Embryonic facial prominence (tissue), 1 donor: Measurements from ENCODE around the gene PRRX1.

Experiments used
- DNase-seq: peaks from one replicate; pipeline ENCODE4 v3.0.0-alpha.2; 2016; ENCODE audit errors: extremely low spot score

Gene PRRX1

DNA sequence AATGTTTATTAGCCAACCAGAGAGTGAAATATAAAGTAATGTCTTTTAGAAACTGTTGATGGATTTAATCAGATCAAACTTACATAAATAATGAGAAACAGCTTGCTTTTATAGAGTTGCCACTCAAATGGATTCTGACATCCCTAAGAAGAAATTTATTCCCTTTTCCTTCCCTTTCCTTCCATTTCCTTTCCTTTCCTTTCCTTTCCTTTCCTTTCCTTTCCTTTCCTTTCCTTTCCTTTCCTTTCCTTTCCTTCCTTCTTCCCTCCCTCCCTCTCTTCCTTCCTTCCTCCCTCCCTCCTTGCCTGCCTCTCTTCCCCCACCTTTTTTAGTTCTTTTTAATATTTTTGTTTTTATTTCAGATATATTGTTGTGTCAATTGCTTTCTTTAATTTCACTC lies 27.3 kb downstream of the PRRX1 start:
- DNase-seq, result no peak

DNA sequence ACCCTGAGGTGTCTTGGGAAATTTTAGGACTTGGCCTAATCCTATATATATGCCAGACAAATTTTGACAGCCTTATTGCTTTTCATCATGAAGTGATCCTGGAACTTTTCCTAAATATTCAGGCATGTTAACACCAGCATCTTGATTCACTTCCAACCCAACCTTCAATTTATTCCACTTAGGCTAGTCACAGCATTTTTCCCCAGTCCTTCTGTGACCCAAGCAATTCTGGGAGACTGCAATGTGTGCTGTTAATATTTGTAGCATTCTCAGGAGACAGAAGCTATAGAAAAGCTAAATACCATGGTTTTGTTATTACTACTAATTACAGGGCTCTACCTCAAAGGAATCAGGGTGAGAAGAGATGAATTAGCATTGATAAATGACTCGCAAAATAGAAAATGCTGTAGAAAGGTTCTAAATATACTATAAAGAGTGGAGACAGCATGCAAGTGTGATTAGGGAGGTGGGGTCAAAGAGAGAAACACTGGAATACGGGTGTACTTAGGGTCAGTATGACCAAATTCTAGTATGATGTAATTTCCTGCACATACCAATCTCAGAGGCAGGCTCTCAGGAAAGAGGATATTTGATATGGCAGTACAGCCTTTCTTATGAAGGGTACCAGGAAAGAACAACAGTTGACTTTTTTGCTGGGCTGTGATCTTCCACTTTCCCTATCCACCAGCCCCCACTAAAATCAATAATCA lies 29.1 kb downstream of the PRRX1 start:
- DNase-seq, result no peak

DNA sequence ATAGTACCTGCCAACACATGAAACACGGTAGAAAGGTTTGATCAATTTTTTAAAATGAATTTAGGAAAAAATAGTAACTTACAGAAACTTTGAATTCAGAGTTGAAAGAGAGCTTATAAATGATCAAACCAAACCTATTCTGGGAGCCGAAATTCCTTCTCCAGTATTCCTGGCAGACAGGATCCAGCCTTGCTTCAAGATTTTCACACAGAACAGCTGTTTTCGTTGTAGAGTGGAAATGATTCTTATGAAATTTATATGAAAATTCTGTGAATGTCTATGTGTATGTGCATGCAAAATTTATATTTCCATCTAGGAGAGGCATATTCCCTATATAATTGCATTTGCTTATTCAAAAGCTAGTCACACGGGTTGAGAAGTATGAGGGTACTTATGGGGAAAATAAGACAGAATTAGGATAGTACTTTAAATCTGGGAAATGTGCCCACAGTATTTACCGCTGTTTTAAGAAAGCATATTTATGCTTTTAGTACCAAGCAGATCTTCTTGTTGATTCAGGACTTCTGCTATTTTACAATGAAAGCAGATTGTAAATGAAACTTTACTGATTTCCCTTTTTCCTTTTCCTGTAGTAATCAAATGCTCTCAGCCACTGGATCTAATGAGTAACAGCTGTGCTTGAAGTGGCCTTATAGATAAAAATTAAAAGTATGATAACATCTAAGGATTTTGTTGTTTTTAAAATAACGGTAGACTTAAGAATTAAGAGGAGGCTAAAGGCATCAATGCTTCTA lies 30.4 kb downstream of the PRRX1 start:
- no peak for DNase-seq

DNA sequence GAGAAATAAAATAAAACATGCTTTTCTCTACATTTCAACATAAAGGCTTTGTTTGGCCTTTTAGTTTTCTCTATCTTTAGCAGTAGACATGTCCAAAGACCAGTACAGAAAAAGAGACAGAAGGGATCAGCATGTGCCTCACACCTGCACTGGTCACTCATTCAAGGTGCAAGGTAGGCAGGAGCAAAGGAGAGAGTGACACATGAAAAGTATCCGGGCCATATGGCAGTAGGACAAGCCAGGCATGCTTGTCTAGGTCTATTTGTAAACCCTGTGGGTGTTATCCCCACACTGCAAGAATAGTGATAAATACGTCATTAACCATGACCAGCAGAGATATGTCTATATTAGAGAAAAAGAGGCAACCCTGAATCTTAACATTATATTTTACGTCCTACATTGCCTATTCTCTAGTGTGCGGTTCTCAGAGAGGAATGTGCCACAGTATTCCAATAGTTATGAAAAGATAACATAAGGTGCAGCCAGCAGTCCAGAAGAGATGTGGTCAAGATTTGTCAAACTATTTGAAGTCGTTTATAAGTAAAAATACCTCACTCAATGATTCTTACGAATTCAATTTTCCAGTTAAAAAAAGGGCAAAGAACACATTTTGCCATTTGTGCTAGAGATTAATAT lies 32.1 kb downstream of the PRRX1 start:
- no peak for DNase-seq

DNA sequence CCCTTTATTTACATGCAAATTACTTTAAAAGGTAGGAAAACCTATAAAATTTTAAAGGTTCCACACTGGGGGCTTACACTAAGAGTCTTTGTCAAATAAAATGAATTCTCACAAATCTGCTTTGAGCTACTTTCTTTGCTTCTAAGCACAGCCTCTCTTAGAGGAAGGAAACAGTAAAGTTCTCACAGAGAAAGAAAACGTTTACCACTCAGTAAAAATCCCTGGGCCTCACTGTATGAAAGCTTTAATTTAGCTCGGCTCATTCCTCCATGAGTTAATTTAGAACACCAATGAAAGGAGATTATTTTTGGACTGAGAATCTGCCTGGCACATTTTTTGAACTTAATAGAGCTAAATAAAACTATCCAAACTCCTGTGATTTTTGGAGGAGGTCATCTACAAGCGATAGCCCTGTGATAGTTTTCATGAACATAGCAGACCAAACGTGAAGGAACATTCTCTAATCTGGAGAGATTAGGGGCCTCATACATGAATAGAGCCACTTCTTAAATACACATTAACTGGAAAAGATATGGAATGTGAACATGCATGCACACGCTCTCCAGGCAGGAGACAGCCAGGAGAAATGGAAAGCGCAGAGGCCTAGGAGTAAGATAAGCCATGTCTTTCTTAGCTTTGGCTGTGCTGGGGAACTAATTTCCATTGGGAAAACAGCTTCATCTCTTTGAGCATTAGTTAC lies 32.8 kb downstream of the PRRX1 start:
- no peak for DNase-seq

DNA sequence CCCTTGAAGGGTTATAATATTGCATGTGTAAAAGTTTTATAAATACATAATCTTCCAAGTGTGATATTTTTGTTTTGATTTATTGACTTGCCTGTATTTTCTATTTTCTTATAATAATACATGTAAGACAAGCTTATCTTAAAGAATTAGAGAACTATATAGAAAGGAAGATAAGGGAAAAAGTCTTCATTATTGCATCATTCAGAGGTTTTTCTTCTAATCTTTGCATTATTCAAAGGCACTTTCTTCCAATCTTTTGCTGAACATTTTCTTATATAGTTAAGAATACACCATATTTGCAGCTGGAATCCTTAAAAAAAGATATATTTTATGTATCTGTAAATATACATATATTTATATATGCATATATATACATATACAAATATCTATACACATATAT lies 33.4 kb downstream of the PRRX1 start:
- DNase-seq, result no peak

DNA sequence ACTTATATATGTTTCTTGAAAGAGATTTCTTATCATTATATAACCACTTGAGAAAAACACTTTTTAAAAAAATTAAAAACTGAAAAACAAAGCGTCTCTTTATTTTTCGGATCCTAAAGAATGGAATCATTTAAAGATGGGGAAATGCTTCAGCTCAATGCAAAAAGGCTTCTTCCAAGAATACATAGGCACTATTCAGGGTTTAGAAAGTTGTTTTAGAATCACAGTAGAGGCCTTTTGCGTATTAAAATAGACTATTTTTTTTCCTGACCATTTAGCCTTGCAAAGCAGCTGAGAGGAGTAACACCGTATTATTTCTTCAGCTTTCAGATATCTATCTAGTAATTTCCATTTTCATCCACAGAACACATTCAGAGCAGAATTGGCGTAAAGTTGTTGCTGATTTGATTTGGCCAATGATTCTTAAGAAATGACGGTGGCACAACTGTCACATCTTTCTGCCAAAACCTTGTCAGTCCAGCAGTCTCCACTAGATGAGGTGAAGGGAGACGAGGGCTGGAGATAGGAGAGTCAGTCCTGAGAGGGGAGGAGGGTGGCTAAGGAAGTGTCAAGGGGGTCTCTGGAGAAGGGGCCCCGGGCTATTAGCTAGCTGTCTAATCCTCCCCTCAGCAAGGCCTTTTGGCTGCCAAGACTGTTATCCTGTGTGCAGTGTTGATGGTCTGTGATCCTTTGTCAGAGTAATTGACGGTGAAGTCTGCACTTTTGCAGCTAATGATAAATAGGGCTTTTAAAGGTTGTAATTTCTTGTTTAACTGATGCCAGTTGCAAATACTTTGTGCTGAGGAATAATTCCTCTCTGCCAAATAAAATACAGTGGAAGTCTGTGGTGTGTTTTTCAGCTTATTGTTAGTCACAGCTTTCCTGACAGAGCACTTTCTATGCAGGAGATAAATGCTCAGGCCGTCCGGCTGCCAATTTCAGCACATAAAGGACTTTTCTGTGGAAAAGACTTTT lies 34.7 kb downstream of the PRRX1 start:
- no peak for DNase-seq

DNA sequence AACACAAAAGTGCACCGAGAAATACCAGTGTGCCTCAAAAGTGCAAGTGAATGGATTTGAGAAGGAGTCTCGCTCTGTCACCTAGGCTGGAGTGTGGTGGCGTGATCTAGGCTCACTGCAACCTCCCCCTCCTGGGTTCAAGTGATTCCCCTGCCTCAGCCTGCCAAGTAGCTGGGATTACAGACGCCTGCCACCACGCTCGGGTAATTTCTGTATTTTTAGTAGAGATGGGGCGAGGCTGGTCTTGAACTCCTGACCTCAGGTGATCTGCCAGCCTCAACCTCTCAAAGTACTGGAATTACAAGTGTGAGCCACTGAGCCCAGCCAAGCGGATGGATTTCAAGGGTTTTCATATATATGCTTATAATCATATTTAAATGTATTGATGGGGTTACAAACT lies 35.8 kb downstream of the PRRX1 start:
- no peak for DNase-seq

DNA sequence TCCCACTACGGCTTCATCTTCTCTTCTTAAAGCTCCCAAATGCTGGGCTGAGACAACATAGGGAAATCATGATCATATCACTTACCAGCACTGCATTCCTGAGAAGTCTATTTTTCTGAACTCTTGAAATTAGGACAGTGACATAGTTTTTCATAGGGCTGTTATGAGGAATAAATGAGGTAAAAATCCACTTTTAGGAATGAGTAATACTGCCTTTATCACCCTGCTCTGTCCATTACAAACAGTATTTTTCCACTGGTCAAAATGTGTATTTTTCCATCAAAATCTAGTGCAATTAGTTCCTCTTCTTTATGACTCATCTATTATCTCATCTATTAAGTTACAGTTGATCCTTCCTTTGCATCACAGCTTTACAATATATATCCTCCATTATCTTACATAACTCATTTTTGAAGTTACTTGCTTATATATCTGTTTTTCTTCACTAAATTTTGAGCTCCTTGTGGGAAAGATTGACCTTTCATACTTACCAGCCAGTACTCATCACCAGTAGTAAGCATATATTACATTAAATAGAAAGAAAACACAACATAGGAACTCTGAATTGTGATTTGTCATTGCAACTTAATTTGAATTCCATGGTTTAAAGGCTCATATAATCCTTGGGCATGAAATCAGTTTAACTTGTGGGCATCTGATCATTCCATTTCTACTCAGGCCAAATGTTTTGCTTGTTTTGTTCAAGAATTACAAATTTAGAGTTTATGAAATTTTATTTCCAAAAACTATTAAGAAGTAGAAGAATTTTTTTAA lies 37.1 kb downstream of the PRRX1 start:
- DNase-seq, result no peak

DNA sequence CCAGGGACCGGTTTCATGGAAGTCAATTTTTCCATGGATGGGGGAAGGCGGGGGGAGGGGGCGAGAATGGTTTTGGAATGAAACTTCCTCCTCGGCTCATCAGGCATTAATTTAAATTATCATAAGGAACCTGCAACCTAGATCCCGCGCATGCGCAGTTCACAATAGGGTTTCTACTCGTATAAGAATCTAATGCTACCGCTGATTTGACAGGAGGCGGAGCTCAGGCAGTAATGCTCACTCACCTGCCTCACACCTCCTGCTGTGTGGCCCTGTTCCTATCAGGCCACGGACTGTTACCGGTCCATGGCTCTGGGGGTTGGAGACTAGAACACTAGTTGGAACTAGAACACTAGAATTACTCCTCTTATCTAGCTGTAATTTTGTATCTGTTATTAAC lies 38.0 kb downstream of the PRRX1 start:
- DNase-seq, result no peak

DNA sequence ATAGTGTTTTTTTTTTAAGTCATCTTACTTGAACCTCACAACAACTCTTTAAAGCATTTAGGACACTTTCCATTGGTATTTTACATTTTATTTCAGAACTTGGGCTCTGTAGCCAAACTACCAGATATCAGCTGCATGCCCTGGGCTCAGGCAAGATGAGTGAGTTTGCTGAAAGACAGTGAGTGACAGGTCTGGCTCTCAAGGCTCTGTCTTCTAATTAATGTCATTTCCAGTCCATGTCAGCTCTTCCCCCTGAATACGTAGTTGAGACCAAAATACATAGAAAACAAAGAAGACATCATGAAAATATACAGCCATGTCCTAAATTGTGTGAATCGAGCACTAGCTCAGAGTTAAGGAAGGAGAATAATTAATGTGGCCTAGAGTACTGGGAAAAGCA lies 39.7 kb downstream of the PRRX1 start:
- DNase-seq, result no peak

DNA sequence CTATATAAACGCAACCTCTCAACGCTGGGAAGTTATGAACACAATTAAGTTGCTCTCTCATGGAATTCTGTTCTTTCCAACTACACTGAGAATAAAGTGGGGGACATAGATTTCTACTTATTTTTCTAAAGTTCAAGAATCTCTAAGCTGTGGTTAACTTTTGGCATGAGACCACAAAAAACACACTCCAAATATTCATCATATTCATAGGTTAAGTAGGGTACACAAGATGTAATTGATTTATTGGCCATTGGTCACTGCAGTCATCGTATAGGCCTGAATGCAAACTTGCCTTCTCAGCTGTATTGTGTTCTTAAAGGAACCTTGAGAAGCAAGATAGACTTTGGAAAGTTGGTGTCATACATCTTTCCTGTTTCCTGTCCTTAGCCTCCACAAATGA lies 40.3 kb downstream of the PRRX1 start:
- no peak for DNase-seq

DNA sequence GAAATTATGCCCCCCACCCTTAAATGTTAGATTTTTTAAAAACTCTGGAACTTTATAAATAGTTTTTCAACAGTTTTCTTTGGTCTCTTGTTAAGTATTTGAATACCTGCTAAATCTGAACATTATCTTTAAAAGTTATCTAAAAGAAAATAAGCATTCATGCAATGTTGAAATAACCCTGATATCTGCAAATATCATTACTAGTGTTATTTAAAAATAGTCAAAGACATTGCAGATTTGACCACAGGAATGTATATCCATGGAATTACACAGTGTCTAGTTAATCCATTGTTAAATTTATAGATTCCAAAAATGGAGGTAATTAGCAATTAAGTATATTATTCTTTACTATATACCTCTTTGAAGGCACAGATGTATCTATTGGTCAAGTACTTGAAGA lies 42.0 kb downstream of the PRRX1 start:
- no peak for DNase-seq

DNA sequence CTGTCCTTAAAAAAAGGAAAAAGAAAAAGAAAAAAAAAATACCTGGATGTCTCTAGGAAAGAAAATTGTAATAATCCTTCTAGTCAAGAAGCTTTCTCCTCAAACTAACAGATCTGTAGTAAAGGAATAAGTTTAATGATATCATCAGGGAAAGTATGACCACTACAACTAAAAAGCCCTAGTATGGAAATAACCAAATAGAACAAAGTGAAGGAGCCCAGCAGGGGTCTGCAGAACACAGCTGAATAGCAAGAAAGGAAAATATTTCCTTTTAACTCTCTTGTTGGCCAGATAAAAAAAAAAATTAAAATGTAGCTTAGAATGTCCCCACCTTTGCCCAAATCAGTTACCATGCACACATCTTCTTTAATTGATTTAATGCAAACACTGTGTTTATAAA lies 43.2 kb downstream of the PRRX1 start:
- no peak for DNase-seq

DNA sequence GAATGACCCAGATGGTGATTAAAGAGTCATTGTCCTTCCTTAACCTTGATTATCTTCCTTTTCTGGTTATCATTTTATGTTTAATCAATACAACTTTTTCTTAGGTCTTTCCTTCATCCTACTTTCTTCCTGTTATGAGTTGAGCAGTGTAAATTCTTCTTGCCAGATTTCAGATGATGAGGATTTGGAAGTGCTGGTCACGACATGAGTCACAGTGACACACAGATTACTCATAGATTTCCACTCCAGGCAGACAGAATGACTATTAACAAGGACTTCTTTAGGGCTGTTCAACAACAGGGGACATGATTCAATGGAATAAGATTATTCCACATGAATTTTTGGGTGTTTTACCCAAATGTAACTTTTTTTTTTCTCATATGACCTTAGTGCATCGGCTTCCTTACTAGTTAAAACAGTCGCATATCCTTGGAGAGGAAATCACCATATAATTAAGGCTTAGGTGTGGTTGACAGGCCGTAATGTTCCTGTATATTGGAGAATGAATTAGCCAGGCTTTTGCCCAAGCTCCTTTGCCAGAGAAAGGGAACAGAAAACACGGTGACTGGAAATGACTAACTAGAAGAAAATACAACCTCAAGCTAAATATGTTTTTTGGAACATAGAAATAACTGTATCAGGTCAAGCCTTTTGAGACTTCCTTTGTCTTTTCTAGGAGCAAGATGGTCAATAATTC lies 44.2 kb downstream of the PRRX1 start:
- no peak for DNase-seq

DNA sequence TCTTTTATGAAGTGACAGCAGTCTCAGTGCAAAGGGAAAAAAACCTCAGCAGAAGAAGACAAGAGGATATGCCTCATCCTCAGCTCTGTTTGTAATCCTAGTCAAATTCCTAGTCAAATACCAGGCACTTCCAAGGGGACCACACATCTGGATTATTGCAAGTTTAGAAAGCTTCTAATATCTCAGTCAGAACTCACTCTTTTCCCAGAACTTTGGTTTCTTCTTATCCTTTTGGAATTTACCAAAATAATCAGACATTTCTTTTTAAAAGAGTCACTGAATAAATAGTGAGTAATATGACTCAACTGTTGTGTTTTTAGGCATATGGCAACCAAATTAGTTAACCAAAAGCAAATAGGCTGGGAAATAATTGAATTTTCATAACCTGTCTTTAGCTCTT lies 47.8 kb downstream of the PRRX1 start:
- DNase-seq, result no peak

DNA sequence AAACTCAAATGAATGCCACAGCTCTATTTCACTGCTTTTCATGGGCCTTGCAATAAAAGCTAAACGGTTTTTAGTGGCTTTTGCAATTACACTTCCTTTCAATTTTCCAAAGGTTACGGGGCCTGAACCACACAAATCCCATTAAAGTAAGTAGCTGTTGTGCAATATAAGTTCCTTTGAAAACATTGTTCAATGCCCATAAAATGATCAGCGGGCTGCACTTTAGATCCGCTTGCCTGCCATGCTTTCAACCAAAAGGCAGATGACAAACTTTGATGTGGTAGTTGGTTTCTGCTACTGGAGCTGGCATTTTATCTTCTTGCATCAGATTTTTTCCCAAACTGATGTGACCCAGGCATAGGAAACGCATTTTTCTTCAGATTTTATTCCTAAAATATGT lies 50.2 kb downstream of the PRRX1 start:
- DNase-seq, result no peak

DNA sequence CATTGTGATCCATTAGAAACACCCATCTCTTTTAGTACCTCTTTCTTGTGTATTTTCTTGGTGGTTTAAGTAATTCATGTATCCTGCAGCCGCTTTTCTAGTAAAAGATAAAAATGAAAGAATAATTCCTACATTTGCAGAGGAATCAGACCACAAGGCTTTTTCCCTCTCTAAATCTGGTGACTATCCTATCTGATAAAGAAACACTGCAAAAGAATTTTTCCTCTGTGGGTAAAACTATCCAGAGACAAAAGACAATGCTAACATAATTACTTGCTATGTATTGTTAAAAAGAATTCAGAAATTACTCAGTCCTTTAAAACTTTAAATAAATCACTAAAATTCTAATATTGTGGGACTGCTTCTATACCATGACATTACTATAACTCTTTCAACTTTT lies 51.0 kb downstream of the PRRX1 start:
- DNase-seq, result no peak

DNA sequence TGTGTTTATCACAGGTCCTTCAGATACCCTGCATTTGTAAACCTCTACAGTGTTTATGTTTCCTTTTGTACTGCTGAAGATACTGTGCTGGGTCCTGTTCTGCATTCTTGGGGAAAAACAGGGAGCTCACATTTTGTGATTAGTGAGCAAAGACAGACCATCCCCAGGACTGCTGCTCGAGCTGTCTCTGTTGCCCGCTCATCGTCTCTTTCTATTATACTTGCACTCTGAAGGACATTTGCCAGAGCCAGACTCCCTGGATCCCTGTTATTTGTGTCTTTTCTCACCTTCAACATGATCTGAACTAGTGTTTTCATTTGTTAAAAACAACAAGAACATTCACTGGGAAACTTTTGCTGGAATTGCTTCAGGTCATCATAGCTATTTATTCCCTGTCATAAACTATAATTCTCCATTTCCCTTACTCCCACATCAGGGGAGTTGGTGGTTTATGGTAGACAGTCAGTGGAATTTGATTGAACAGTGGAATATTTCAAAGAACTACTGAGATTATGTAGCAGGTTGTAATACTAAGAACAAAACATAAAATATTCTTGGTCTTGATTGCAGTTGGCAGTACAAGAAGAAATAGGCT lies 53.0 kb downstream of the PRRX1 start:
- no peak for DNase-seq

DNA sequence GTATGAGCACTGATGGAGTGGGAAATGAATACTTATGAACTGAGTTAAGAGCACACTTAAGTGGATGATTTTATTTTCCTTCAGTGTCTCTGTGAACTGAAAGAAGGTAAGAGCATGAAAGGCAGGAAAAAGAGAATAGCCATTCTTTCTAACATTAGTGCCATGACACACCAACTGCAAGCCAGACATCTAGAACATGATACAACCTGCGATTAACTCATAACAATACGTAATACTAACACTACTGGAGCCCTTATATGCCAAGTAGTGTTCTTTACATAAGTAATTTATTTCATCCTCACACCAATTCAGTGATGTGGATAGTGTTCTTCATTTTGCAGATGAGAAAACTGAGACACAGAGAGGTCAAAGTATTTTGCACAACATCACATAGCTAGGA lies 56.7 kb downstream of the PRRX1 start:
- no peak for DNase-seq
